A172 (cell line): Measurements from ENCODE around the gene RPL10A. TPM values are rescaled to one million over a fixed set of nuclear protein-coding genes. Genes with fewer than 3 reads are reported as not detected.
"Not testable (repeated sequence)": the region's sequence is repeated elsewhere in the genome, so short reads cannot be mapped to it uniquely, and the experiment has no call there.

ENCODE experiments used
- DNase-seq: peaks from one replicate; pipeline ENCODE4 v3.0.0-alpha.2; 2015; ENCODE audit warnings: low spot score
- total RNA-seq: library from RNA; depleted of rRNA; stranded (reverse); fragments of >200 nt; shearing (Covaris generic); gene quantifications from 2 replicates; pipeline ENCODE4 v1.2.3, GENCODE V29; 2014; rRNA removed

Gene RPL10A
- total RNA-seq, 1 experiment from 2014 or later, result 1,151 TPM

DNA sequence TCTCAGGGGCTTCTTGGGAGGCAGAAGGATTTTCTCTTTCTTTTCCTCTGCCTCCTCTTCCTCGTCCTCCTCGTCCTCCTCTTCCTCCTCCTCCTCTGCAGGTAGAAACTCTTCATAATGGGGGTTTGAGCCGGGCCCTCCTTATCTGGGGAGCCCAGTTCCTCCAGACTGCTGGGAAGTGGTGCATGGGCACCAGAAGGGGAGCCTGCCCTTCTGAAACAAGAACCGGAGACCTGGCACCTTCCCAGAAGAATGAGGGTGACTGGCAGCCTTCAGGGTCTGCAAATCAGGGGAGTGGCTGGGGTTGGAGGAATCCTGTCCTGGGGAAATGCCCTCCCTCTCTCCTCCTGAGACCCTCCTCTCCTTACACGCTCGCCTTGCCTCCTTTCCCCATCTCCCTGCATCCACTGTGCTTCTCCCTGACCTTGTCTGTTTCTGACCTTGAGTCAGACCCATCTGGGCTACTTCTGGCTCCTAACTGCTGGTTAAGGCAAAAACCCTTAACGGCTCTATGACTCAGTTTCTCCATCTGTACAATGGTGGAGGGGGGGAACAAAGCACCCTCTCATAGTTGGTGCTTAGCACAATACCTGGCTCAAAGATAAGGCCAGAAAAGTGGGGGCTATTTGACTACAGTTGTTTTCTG, 42.8 kb downstream of the RPL10A start:
- DNase-seq, result no peak

DNA sequence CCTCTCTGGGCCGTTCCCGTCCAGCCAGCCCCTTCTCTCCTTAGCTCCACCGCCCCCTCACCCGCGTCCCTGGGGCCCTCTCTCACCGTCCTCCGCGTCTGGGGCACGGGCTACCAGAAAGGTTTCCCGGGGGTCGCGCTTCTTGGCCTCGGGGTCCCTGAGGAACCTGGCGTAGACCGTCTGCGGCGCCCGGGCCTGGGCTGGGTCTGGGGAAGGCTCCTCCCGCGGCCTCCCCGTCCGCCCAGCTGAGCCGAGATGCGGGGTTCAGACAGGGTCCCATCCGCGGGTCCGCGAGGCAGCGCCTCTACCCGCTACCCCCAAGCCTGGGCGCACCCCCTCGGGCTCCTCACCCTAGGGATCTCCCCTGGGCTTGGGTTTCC, 43.4 kb downstream of the RPL10A start:
- DNase-seq, result no peak

DNA sequence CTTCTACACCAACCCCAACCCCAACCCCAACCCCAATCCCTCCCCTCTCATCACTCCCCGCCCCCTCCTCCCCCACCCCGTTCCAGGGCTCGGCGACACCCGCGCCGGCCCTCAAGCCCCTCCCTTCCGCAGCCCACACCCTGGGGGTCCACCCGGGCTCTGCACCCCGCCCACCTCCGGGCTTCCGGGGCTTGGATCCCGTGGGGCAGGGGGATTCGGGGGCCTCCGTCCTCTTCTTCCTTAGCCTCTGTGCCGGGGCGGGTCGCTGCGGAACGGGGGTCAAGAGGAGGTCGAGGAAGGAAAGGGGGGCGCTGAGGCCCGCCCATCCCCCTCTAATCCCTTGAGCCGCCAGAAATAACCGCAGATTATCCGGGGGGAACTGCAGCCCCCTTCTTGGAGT, 43.8 kb downstream of the RPL10A start:
- DNase-seq, result no peak

DNA sequence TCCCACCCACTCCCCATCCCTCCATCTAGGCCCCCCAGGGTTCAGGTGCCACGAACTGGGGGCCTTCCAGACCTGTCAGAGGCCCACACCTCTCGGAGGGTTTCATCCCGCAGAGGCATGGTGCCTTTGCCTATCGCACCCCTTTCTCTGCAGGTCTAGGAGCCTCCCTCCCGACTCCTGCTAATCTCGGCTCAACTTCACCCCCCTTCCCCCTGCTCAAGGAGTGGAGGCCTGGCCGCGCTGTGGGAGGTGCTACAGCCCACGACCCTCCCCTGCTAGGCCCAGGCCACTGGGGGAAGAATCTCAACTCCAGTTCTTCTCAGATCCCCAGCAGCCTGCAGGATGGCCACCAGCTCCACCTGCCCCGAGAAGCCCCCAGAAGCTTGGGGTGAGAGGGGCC, 44.5 kb downstream of the RPL10A start, which contains the start of gene TULP1:
Gene TULP1 (minus strand): TSS at position 157 of the 400 bp plus-strand sequence. CDS start 38 bp downstream, at position 119.
- no peak for DNase-seq

DNA sequence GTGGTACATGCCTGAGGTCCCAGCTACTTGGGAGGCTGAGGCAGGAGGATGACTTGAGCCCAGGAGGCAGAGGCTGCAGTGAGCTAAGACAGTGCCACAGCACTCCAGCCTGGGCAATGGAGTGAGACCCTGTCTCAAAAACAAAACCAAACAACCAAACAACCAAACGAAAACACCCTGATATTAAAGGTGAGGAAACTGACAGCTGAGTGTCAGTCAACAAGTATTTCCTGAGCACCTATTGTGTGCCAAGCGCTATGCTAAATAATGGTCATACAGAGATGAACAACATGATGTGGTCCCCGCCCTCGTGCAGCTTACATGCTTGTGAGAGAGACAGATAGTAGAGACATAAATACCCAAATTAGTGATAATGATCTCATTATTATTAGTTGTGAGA, 46.4 kb downstream of the RPL10A start:
- DNase-seq, result no peak

DNA sequence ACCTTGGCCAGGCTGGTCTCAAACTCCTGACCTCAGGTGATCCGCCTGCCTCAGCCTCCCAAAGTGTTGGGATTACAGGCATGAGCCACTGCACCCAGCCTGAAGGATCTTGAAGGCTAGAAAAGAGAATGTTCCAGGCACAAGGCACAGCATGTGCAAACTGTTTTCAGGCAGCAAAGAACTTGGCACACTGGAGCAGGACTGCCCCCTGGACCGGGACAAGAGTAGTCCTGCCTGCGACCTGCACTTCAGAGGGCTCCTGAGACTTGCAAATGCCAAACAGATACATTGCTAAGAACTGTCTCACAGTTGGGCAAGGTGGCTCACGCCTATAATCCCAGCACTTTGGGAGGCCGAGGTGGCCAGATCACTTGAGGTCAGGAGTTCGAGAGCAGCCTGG, 47.7 kb downstream of the RPL10A start:
- DNase-seq, result not testable (repeated sequence)

DNA sequence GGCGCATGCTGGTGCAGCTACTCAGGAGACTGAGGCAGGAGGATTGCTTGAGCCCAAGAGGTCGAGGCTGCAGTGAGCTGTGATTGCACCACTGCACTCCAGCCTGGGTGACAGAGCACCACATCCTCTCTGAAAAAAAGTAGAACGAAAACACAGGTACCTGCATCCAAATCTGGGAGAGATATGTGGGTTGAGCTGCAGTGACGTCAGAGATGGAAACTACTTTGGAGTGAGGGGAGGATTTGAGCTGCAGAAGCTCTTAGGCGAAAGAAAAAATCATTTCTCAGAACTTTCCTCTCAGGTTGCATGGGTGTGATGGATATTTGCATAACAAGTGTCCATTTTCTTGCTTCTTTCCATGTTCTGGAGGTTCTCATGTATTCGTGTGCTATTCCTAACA, 48.5 kb downstream of the RPL10A start:
- no peak for DNase-seq

DNA sequence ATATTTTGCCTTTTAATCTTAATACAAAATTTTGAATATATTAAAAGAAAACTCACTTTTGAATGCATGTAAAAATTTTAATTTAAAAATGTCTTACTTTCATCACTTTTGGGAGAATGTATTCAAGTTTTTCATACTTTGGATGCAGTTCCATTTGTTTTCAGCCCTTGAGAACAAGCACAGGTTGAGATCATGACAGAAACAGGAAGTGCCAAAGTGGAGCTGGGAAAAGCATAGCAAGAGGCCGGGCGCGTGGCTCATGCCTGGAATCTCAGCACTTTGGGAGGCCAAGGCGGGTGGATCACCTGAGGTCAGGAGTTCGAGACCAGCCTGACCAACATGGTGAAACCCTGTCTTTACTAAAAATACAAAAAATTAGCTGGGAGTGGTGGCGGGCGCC, 49.8 kb downstream of the RPL10A start:
- DNase-seq, result not testable (repeated sequence)

DNA sequence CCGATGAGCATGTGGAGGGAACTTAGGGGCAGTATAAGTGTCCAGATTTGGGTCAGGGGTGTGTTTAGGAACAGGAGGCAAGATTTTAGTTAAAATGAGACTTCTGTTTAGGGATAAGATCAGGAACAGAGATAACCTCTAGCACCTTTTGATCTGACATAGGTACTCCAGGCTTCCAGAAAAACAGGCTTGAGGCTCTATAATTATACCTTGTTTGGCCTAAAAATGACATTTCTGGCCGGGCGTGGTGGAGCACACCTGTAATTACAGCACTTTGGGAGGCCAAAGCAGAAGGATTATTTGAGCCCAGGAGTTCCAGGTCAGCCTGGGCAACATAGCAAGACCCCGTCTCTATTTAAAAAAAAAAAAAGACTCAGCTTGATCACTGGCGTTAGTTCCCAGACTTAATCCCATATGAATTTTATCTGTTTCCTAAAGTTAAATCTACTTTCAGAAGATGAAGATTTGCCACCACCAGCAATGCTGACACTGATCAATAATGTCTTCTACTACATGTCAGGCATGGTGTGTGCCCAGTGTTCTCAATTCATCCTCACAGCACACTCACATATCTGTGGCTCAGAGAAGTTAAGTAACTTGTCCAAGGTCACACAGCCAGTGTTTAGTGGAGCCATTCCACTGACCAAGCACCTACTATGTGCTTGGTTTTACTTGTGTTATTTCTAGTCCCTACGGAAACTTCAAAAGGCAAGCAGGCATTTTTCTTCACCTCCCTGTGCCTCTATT, 50.5 kb downstream of the RPL10A start:
- no peak for DNase-seq

DNA sequence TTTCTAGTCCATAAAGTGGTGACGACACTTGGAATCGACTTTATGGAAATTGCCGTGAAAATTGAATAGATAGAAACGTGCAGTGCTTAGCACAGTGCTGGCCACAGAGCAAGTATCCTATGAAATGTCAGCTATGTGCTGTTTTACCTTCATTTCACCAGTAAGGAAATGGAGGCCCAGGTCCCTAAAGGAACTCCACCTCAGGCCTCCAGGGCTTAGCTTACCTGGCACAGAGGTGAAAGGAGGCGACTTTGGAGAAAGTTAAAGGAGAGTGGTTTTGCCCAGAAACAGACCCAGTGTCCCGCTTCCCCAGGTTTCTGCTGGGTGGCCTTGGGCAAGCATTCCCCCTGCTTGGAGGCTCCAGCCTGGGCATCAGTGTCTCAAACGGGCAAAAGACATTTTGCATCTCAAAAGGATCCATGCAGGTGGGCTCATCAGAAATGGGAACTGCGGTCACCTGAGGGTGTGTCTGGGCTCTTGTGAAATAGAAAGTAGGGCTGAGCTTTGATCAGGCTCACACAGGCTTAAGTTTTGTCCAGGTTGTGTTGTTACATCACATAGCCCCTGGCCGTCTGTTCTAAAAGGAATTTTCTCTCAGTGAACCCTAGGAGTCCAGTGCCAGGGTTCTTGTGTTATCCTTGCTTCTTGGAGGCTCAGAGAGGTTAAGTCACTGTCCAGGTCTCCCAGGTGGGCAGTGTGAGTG, 51.3 kb downstream of the RPL10A start:
- no peak for DNase-seq

Other genes starting within 250 kb of the RPL10A start
- 12.8 and 14.1 TPM in 2 replicates for gene ZNF76, start 208.7 kb upstream of the RPL10A start, total RNA-seq
- not detected in 2 replicates for gene DEF6, start 170.6 kb upstream of the RPL10A start, total RNA-seq
- 6.0 and 7.2 TPM in 2 replicates for gene PPARD, start 125.8 kb upstream of the RPL10A start, total RNA-seq
- gene FANCE, start 16.1 kb upstream of the RPL10A start, total RNA-seq, result 11.4 and 13.9 TPM in 2 replicates
- gene TEAD3, start 28.7 kb downstream of the RPL10A start, total RNA-seq, result 10.9 and 12.3 TPM in 2 replicates
- not detected in 2 replicates for gene TULP1, start 44.5 kb downstream of the RPL10A start, total RNA-seq
- gene FKBP5, start 220.5 kb downstream of the RPL10A start, total RNA-seq, result 8.3 TPM in 2 replicates